ENCODE measurements around the gene PLOD2.

Gene PLOD2

DNA sequence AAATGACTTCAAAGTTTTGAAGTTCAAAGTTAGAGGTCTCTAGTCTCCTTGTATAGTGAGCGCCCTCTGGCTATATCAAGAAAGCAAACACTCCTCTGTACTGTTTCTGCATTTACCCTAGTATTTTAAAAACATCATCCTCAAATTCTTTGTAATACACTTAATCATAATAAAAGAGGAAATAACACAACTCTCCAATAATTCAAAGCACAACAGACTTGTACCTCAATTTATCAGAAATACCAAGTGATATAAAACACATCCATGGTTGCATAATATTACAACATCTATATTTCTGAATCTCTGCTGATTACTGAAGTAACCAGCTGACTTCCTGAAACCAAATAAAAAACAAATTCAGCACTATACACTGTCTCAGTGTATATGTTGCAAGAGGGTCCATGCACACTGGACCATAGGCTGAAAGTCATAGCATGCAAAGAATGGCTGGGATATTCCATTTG, 12.5 kb downstream of the PLOD2 start:
- peaks cover 19% of the 10 kb centered on the region for H3K4me1 ChIP-seq
- DNase-seq (ENCODE audit: low spot score in 2 of 2): no peak

DNA sequence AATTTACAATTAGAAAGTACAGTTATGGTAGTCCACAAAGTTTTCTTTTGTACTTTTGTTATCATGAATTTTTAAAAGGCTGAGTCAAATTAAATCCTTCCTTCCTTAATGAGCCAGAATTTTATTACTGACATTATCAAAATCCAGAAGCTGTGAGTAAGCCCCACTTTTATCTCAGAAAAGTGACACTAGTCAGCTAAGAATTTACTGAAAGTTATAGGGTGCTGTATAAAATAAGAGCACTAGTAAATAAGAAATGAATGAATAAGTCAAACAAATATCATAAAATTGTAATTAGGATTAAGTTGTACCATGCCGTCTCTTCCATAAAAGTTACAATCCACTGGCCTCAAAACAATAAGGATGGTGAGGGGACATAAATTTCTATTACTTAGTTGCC, 15.3 kb downstream of the PLOD2 start:
- no peaks in the 10 kb centered on the region; the same call in 1 of the 2 replicates for H3K36me3 ChIP-seq (replicated peaks)
- DNase-seq (ENCODE audit: low spot score in 2 of 2): no peak
- in situ Hi-C loops (cut with MboI; ENCODE audit: low sequenced_read_pairs): no loop called here
- H3K4me3 ChIP-seq: no peak overlapping the region
- H3K27me3 ChIP-seq (ENCODE audit: low read depth): no peaks in the 10 kb centered on the region
- no peaks in the 10 kb centered on the region for H3K9me3 ChIP-seq
- H3K4me1 ChIP-seq: peaks cover 15% of the 10 kb centered on the region

More for the DNA sequence above, 12.5 kb downstream of the PLOD2 start:
- Histone ChIP-seq H3K4me3 (no peak overlapping the region), H3K27me3 (ENCODE audit: low read depth) (no peaks in the 10 kb centered on the region), H3K9me3 (no peaks in the 10 kb centered on the region), H3K36me3 (replicated peaks) (no peaks in the 10 kb centered on the region; the same call in 1 of the 2 replicates)
- in situ Hi-C loops (cut with MboI; ENCODE audit: low sequenced_read_pairs): no loop called here

DNA sequence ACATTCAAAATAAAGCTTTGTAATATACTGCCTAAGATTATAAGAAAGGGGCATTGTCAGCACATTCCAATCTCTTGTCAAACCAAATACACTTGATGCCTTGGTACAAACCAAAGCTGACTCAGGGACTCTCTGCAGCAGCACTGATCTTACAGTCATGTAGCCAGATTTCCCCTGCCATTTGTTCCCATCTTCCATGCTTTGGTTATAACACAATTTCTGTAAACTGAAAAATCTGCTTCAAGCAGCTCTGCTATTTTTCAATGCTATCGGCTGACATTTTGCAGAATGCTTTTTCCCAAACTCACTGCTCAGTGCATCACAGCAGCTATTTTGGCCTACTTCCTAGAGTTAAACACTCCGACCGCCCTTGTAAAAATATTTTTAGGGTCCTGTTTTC, 18.2 kb downstream of the PLOD2 start:
- Histone ChIP-seq H3K4me3 (no peak overlapping the region), H3K9me3 (no peaks in the 10 kb centered on the region), H3K36me3 (replicated peaks) (no peaks in the 10 kb centered on the region), H3K4me1 (no peaks in the 10 kb centered on the region; the same call in 1 of the 2 replicates), H3K27me3 (ENCODE audit: low read depth) (no peaks in the 10 kb centered on the region)
- in situ Hi-C loops (cut with MboI; ENCODE audit: low sequenced_read_pairs): no loop called here
- peak; percentile 18 to 40 for DNase-seq (ENCODE audit: low spot score in 2 of 2)

DNA sequence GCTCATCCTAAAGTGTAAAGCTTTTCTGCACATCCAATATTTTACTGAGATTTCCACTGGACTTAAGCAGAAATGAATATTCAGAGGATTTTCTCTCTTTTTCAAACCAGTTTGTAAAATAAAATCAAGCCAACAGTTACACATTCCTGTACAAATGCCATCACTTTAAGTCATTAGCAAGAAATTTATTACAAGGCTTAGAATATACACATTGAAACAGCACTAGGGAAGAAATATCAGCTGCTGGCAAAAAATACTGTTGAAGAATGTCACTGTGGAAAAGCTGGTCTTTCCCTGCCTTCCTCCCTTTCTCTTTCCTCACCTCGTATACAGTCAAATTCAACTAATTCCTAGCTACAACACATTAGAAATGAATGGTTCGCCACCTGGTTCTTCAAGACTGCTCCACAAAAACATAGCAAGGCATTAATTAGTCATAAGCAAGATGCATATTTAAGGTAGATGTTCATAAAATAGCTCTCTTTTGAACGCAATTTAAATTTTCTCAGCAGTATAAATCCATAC, 21.3 kb downstream of the PLOD2 start:
- Histone ChIP-seq H3K4me1 (peaks cover 8% of the 10 kb centered on the region), H3K36me3 (replicated peaks) (no peaks in the 10 kb centered on the region), H3K9me3 (no peaks in the 10 kb centered on the region), H3K27me3 (ENCODE audit: low read depth) (no peaks in the 10 kb centered on the region), H3K4me3 (no peak overlapping the region)
- in situ Hi-C loops (cut with MboI; ENCODE audit: low sequenced_read_pairs): no loop called here
- no peak for DNase-seq (ENCODE audit: low spot score in 2 of 2)

DNA sequence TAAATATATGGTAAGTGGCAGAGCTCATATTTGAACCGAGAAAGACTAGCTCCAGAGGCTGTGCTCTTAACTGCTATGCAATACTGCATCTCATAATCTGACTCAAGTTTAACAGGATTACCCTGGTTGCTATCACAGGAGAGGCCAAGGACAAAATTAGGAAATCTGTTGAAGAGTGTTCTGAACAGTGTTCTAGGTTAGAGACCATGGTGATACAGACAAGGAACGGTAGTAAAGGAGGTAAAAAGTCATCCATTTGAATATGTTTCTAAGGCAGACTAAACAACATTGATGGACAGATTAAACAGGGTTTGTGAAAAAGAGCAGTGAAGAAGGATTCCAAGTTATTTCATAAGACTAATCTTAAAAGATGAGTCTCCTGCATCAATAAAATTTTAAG, 22.1 kb downstream of the PLOD2 start:
- Histone ChIP-seq H3K27me3 (ENCODE audit: low read depth) (no peaks in the 10 kb centered on the region), H3K4me3 (no peak overlapping the region), H3K36me3 (replicated peaks) (no peaks in the 10 kb centered on the region), H3K4me1 (peaks cover 14% of the 10 kb centered on the region), H3K9me3 (no peaks in the 10 kb centered on the region)
- no peak for DNase-seq (ENCODE audit: low spot score in 2 of 2)
- in situ Hi-C loops (cut with MboI; ENCODE audit: low sequenced_read_pairs): no loop called here

DNA sequence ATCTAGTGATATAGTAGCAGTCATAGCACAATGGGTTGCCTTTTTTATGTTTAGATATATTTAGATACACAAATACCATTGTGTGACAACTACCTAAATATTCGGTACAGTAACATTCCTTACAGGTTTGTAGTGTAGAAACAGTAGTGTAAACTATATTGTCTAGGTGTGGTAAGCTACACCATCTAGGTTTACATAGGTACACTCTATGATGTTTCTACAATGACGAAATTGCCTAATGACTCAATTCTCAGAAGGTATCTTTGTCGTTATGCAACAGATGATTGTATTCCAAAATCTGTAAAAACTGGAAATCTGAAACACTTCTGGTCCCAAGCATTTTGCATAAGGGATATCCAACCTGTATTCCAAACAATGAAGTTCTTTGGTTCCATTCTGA, 24.3 kb downstream of the PLOD2 start:
- no peaks in the 10 kb centered on the region for H3K27me3 ChIP-seq (ENCODE audit: low read depth)
- no peaks in the 10 kb centered on the region for H3K36me3 ChIP-seq (replicated peaks)
- in situ Hi-C loops (cut with MboI; ENCODE audit: low sequenced_read_pairs): no loop called here
- H3K4me3 ChIP-seq: no peak overlapping the region
- no peaks in the 10 kb centered on the region for H3K9me3 ChIP-seq
- peaks cover 19% of the 10 kb centered on the region for H3K4me1 ChIP-seq
- DNase-seq (ENCODE audit: low spot score in 2 of 2): no peak

DNA sequence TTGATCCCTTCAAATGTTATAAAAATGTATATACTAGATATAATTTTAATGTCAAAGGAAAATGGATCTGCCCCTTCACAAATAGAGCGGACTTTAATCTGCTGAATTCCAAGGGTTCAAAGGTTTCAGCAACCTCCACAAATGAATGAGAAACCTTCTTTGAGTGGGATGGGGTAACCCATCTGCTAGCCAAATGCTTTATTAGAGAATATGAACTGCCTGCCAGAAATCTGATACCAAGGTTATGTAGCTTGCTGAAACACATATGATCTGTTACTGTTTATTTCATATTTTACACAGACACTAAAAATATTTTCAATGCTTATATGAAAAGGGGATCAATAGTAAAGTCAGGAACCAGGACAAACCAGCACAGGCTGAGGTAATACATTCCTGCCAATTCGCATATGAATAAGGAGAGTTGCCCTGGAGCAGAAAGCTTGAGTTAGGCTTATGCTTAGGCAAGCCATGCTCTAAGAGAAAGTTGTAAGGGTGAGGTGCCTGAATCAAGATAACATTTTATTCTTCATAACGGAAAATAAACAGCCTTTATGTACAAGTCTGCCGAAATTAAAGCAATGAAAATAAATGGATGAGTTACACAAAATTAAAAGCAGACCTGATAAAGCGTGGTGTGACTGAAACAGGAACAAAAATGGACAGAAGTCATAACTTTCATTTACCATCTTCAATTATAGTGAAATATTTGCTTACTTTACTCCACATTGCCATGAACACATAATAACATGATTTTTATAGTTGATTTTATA, 26.5 kb downstream of the PLOD2 start:
- Histone ChIP-seq H3K4me1 (peaks cover 19% of the 10 kb centered on the region), H3K4me3 (no peak overlapping the region), H3K27me3 (ENCODE audit: low read depth) (no peaks in the 10 kb centered on the region), H3K9me3 (no peaks in the 10 kb centered on the region), H3K36me3 (replicated peaks) (no peaks in the 10 kb centered on the region)
- peak; percentile 56 to 89 for DNase-seq (ENCODE audit: low spot score in 2 of 2)
- in situ Hi-C loops (cut with MboI; ENCODE audit: low sequenced_read_pairs): no loop called here

DNA sequence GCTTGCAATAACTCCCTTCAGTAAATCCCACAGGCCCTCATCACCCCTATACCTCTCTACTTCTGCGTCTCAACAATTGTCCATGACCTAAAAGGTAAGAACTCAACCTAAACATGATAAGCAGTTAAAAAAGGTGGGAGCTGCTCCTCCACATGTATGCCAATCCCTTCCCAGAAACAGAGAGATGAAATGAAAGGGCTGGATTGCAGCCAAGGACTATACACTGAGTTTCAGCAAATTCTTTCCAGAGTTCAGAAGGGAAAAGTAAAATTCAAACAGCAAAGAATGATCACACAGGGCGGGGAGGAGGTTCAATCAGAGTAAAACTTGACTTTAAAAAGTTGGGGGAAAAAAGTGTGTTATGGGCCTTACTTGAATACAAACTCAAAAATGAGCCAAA, 27.5 kb downstream of the PLOD2 start:
- H3K27me3 ChIP-seq (ENCODE audit: low read depth): no peaks in the 10 kb centered on the region
- H3K4me3 ChIP-seq: no peak overlapping the region
- in situ Hi-C loops (cut with MboI; ENCODE audit: low sequenced_read_pairs): no loop called here
- peak in 1 of 2 experiments; percentile 8 for DNase-seq (ENCODE audit: low spot score in 2 of 2)
- no peaks in the 10 kb centered on the region for H3K9me3 ChIP-seq
- H3K4me1 ChIP-seq: peaks cover 19% of the 10 kb centered on the region
- H3K36me3 ChIP-seq (replicated peaks): no peaks in the 10 kb centered on the region

DNA sequence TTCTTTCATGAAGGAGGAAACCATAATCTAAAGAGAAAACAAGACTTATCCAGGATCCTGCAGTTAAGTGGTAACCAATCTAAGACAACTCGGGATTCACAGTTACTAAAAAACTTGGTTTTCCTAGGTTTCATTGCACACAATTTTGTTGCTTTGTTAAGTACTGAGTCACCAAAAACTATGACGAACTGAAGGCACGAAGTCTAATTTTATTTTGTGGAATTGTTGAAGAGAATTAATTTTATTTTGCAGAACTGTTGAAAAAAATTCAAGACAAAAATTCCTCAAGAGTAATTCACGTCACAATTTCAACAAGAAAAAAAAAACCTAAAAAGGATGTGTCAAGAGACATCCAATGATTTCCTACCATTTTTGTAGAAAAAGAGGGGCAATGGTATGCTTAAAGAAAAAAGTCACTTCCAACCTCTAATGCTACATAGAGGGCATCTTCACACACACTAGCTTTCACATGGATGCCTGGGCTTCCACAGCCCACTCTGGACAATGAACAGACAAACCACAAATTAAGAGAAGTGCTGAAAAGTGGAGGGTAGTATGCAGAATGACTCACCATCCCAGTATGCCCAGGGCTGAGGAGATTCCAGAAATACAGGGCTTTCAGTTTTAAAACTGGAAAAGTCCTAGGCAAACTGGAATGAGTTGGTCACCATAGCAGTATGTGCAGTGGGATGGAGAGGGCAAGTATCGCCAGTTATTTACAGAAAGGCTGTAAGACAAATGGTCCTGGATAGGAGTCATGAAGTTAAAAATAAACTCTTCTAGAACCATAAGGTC, 29.2 kb downstream of the PLOD2 start:
- Histone ChIP-seq H3K27me3 (ENCODE audit: low read depth) (no peaks in the 10 kb centered on the region), H3K36me3 (replicated peaks) (no peaks in the 10 kb centered on the region), H3K4me1 (peaks cover 19% of the 10 kb centered on the region), H3K9me3 (no peaks in the 10 kb centered on the region), H3K4me3 (no peak overlapping the region)
- in situ Hi-C loops (cut with MboI; ENCODE audit: low sequenced_read_pairs): no loop called here
- DNase-seq (ENCODE audit: low spot score in 2 of 2): no peak

DNA sequence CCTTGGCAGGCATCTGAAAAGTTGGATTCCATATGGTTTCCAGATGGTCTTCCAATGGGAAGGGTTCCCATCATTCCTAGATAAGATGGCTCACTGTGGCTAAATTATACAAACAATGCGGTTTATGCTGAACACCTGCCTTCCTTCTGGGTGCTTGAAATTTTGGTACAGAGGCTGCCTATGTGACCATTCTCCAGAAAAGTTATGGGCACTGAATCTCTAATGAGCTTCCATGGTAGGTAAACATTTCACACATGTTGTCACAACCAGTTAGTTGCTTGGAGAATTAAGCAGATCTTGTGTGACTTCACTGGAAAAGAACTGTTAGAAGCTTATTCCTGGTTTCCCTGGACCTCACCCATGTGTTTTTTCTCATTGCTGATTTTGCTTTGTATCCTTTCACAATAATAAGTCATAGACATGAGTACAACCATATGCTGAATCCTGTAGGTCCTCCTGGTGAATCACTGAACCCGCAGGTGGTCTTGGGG, 30.1 kb downstream of the PLOD2 start:
- Histone ChIP-seq H3K27me3 (ENCODE audit: low read depth) (no peaks in the 10 kb centered on the region), H3K4me3 (no peak overlapping the region), H3K4me1 (peaks cover 19% of the 10 kb centered on the region), H3K36me3 (replicated peaks) (no peaks in the 10 kb centered on the region), H3K9me3 (no peaks in the 10 kb centered on the region)
- DNase-seq (ENCODE audit: low spot score in 2 of 2): no peak
- in situ Hi-C loops (cut with MboI; ENCODE audit: low sequenced_read_pairs): no loop called here

DNA sequence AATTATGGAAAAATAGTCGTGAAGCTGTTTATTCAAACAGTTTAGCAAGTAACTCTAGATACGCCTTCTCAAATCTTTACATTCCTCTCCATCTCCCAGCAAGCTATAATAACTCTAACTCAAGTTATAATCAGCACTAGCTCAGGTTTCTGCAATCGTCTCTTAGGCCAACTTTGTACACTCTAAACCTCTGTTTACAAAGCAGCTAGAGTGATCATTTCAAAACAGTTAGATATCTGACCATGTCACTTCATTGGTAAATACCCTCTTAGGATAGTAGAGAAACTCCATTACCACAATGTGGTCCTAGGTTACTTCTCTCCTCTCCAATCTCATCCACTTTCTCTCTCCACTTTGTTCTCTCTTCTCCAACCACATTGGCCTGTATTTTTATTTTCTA, 31.2 kb downstream of the PLOD2 start:
- DNase-seq (ENCODE audit: low spot score in 2 of 2): no peak
- Histone ChIP-seq H3K36me3 (replicated peaks) (no peaks in the 10 kb centered on the region), H3K4me1 (peaks cover 11% of the 10 kb centered on the region), H3K27me3 (ENCODE audit: low read depth) (no peaks in the 10 kb centered on the region), H3K9me3 (no peaks in the 10 kb centered on the region), H3K4me3 (no peak overlapping the region)
- in situ Hi-C loops (cut with MboI; ENCODE audit: low sequenced_read_pairs): no loop called here

DNA sequence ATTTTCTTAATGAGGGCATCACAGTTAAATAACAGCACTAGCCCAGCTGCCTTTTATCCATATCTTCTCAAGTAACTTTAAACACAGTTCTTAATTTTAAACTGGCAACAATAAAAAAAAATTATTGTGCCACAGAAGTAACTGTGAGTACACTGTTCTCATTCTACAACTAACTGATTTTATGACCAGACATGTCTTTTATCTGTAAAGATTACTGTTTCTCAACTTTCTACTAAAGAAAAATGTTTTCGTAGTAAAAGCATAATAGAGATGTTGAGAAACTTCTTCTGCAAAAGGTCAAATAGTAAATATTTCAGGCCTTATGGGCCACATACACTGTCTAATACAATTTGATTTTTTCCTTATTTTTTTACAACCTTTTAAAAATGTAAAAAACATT, 32.0 kb downstream of the PLOD2 start:
- peaks cover 5% of the 10 kb centered on the region for H3K4me1 ChIP-seq
- DNase-seq (ENCODE audit: low spot score in 2 of 2): no peak
- H3K9me3 ChIP-seq: no peaks in the 10 kb centered on the region
- H3K27me3 ChIP-seq (ENCODE audit: low read depth): no peaks in the 10 kb centered on the region
- no peak overlapping the region for H3K4me3 ChIP-seq
- H3K36me3 ChIP-seq (replicated peaks): no peaks in the 10 kb centered on the region
- in situ Hi-C loops (cut with MboI; ENCODE audit: low sequenced_read_pairs): no loop called here

DNA sequence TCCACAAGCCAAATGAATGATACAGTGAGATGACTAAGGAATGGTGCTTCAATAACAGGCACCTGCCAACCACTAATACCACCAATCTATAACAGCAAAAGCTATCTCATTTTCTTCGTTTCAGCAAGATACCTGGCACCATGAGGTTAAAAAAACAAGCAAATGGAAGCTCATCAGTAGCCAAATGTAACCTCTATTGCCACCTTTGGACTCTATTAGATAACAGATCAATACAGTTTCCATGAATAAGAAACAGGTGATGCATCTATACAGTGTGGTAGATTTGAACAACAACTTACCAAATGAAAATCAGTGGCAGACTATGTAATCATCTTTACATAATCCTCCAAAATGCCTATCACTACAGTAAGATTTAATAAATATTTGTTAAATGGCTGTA, 32.8 kb downstream of the PLOD2 start:
- Histone ChIP-seq H3K36me3 (replicated peaks) (no peaks in the 10 kb centered on the region), H3K27me3 (ENCODE audit: low read depth) (no peaks in the 10 kb centered on the region), H3K9me3 (no peaks in the 10 kb centered on the region), H3K4me1 (no peaks in the 10 kb centered on the region), H3K4me3 (no peak overlapping the region)
- no peak for DNase-seq (ENCODE audit: low spot score in 2 of 2)
- in situ Hi-C loops (cut with MboI; ENCODE audit: low sequenced_read_pairs): no loop called here

DNA sequence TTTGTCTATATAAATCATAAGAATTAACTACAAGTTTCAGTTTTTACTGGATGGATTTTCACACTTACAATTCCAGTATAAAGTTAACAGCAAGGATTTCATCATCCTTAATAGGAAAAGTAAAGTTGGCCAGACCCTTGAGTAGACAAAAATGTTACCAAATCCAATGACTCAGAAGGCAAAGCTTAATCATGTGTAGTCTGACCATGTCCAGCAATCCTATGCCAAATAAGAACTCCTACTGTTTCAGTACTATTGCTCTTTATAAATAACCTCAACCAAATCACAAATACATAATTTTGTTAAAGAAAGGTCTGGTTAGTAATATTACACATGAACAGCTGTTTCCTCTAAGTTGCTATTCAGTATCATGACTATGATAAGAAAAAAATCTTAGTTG, 35.0 kb downstream of the PLOD2 start:
- in situ Hi-C loops (cut with MboI; ENCODE audit: low sequenced_read_pairs): no loop called here
- H3K27me3 ChIP-seq (ENCODE audit: low read depth): no peaks in the 10 kb centered on the region
- no peak overlapping the region for H3K4me3 ChIP-seq
- no peaks in the 10 kb centered on the region for H3K4me1 ChIP-seq
- no peaks in the 10 kb centered on the region for H3K9me3 ChIP-seq
- DNase-seq (ENCODE audit: low spot score in 2 of 2): no peak
- no peaks in the 10 kb centered on the region for H3K36me3 ChIP-seq (replicated peaks)

Data from HAP-1 (cell line).